Measurements from ENCODE around the gene ULK3. TPM values are rescaled to one million over a fixed set of nuclear protein-coding genes. Genes with fewer than 3 reads are reported as not detected.

The ULK3 gene
- total RNA-seq, 1 experiment from 2014 or later = 48.4 TPM

DNA sequence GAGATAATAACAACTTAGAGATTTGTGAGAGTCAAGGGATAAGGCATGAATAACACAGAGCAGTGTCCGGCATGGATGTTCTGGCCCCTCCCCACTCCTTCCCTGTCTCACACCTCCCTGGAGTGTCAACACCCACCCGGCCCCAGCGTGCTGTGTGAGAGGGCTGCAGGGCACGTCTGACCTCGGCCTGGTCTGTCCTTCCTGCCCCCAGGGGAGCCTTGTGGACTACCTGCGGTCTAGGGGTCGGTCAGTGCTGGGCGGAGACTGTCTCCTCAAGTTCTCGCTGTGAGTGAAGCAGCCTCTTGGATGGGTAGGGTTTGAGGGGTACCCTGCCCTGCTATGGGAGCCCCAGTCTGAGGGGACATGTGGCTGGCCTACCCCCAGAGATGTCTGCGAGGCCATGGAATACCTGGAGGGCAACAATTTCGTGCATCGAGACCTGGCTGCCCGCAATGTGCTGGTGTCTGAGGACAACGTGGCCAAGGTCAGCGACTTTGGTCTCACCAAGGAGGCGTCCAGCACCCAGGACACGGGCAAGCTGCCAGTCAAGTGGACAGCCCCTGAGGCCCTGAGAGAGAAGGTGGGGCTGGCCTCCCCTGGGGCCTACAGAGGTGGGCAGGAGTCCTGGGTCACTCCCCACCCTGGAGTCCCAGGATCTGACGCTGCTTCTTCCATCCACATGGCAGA is 41.5 kb downstream of the ULK3 start:
- CTCF ChIA-PET = no interaction called here
- H3K36me3 ChIP-seq (ENCODE audit: control insufficient read depth in 1 of 2, insufficient read depth in 2 of 2, low read length in 2 of 2) = peaks cover 13 to 31% of the 10 kb centered on the region in 2 experiments

More for the DNA sequence above, 41.5 kb downstream of the ULK3 start:
- H3K27me3 ChIP-seq (ENCODE audit: insufficient read depth, low read length) = no peaks in the 10 kb centered on the region
- no peaks in the 10 kb centered on the region for H3K9me2 ChIP-seq (ENCODE audit: insufficient read depth)
- H3K27ac ChIP-seq (ENCODE audit: low read depth, low read length) = no peak overlapping the region
- no peak overlapping the region for H3K9ac ChIP-seq (ENCODE audit: low read length)
- H2AFZ ChIP-seq (ENCODE audit: low read depth, low read length, poor library complexity, severe bottlenecking) = no peak overlapping the region
- H3K9me3 ChIP-seq (ENCODE audit: control insufficient read depth in 1 of 2, insufficient read depth in 1 of 2, low read depth in 1 of 2, low read length in 2 of 2) = no peaks in the 10 kb centered on the region
- ATAC-seq (no peak), DNase-seq (ENCODE audit: low read depth, low spot score) (no peak)
- RAD21 ChIA-PET (ENCODE audit: low non-redundant PET in 1 of 2, low total read pairs in 2 of 2, uncharacterized antibody in 2 of 2, unreplicated experiment in 2 of 2) = no interaction called here
- no TSS peak for BruUV-seq (replicated peaks)
- peaks cover 3 to 16% of the 10 kb centered on the region in 2 experiments; a peak in 3 of 4 replicates for H3K4me1 ChIP-seq (ENCODE audit: control insufficient read depth in 1 of 2, insufficient read depth in 2 of 2, low read length in 2 of 2)
- POLR2A ChIA-PET = no interaction called here
- intact Hi-C loops (cut with micrococcal nuclease) = loop anchor here (2.0 kb wide), 1 partner anchor 31 kb away; no protein-coding TSS in a partner anchor
- no peak overlapping the region for H3K4me3 ChIP-seq (replicated peaks in 1 of 2; ENCODE audit: low read depth in 1 of 2, low read length in 2 of 2)
- H3K4me2 ChIP-seq (ENCODE audit: low read length) = no peak overlapping the region
- no peak for TF ChIP-seq ELF1 (IDR thresholded peaks at IDR 0.05; ENCODE audit: borderline replicate concordance, low read depth)
- no peak for TF ChIP-seq POLR2AphosphoS5 (IDR thresholded peaks at IDR 0.05; ENCODE audit: low read depth, low read length)
- TF ChIP-seq CTCF (IDR thresholded peaks at IDR 0.05 in 2 of 3, conservative IDR thresholded peaks at IDR 0.05 in 1 of 3; ENCODE audit: borderline replicate concordance in 1 of 3, insufficient read depth in 1 of 3, low read depth in 2 of 3, low read length in 2 of 3) = no peak
- no peak for TF ChIP-seq TCF7L2 (IDR thresholded peaks at IDR 0.05; ENCODE audit: borderline replicate concordance, extremely low read depth, insufficient read depth, insufficient read length)
- TF ChIP-seq CBX3 (IDR thresholded peaks at IDR 0.05; ENCODE audit: low read depth) = no peak
- TF ChIP-seq EGR1 (IDR thresholded peaks at IDR 0.05; ENCODE audit: low read depth) = no peak
- TF ChIP-seq EZH2 (IDR thresholded peaks at IDR 0.05) = no peak
- no peak for TF ChIP-seq SIN3A (IDR thresholded peaks at IDR 0.05; ENCODE audit: low read depth)
- TF ChIP-seq ZNF274 (IDR thresholded peaks at IDR 0.05; ENCODE audit: low read depth, low read length) = no peak
- no peak for TF ChIP-seq JUND (IDR thresholded peaks at IDR 0.05)
- TF ChIP-seq CEBPB (IDR thresholded peaks at IDR 0.05; ENCODE audit: low read depth) = no peak
- no peak for TF ChIP-seq POLR2A (IDR thresholded peaks at IDR 0.05; ENCODE audit: borderline replicate concordance, extremely low read depth, insufficient read depth, insufficient read length)
- no peak for TF ChIP-seq RAD21 (IDR thresholded peaks at IDR 0.05; ENCODE audit: low read depth)
- H3K79me2 ChIP-seq (ENCODE audit: insufficient read depth, low read length) = no peaks in the 10 kb centered on the region
- no peaks in the 10 kb centered on the region for H4K20me1 ChIP-seq (ENCODE audit: insufficient read depth)
